ENCODE data around the gene FGR.

The FGR gene

GRCh38 chr1:27605796-27606707, 28.9 kb downstream of the FGR start:
- H3K36me3 ChIP-seq (ENCODE audit: control insufficient read depth, insufficient read depth, low read length): no peaks in the 10 kb centered on the region
- H3K27me3 ChIP-seq (ENCODE audit: control insufficient read depth, insufficient read depth, low read length): no peaks in the 10 kb centered on the region
- no peak overlapping the region for H3K9ac ChIP-seq (ENCODE audit: low read length)
- H3K4me3 ChIP-seq (ENCODE audit: low read length): no peak overlapping the region
- no peaks in the 10 kb centered on the region for H3K9me3 ChIP-seq (ENCODE audit: control insufficient read depth, low read length)
- H3K4me1 ChIP-seq (ENCODE audit: control insufficient read depth, insufficient read depth, low read length): peaks cover 28% of the 10 kb centered on the region

DNA sequence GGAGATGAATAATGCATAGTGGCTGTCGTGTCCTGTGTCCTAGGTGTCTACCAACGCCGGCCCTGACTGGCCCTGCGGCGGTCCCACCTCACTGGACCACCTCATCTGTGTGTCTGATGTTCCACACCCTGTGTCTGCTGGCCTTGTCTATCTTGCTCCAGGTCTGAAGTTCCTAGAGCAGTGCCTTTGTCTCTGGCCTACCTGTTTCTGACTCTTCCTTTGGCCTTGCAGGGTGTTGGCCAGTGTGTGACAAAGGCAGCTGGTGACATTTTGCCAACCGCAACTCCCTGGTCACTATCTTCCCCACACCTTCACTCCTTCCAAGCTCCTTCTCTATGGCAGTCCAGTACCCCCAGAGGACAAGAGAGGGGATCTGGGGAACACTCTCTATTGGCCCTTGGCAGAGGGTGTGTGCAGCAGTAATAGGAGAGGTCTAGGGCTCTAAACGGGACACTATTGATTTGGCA, 29.7 kb downstream of the FGR start:
- peaks cover 30% of the 10 kb centered on the region for H3K4me1 ChIP-seq (ENCODE audit: control insufficient read depth, insufficient read depth, low read length)
- no peak overlapping the region for H3K4me3 ChIP-seq (ENCODE audit: low read length)
- H3K27me3 ChIP-seq (ENCODE audit: control insufficient read depth, insufficient read depth, low read length): no peaks in the 10 kb centered on the region
- H3K9me3 ChIP-seq (ENCODE audit: control insufficient read depth, low read length): no peaks in the 10 kb centered on the region
- H3K9ac ChIP-seq (ENCODE audit: low read length): no peak overlapping the region
- H3K36me3 ChIP-seq (ENCODE audit: control insufficient read depth, insufficient read depth, low read length): no peaks in the 10 kb centered on the region

GRCh38 chr1:27604579-27605299, 30.2 kb downstream of the FGR start:
- H3K4me1 ChIP-seq (ENCODE audit: control insufficient read depth, insufficient read depth, low read length): peaks cover 36% of the 10 kb centered on the region

GRCh38 chr1:27603681-27604578, 31.1 kb downstream of the FGR start, which contains the start of gene AHDC1:
Gene AHDC1, minus strand, starts transcription at chr1:27604144. Its CDS starts 52,029 bp downstream, at chr1:27552115.
- Histone ChIP-seq H3K4me1 (ENCODE audit: control insufficient read depth, insufficient read depth, low read length) (peaks cover 44% of the 10 kb centered on the region), H3K9me3 (ENCODE audit: control insufficient read depth, low read length) (no peaks in the 10 kb centered on the region), H3K36me3 (ENCODE audit: control insufficient read depth, insufficient read depth, low read length) (no peaks in the 10 kb centered on the region), H3K27me3 (ENCODE audit: control insufficient read depth, insufficient read depth, low read length) (no peaks in the 10 kb centered on the region), H3K9ac (ENCODE audit: low read length) (peak within 1 kb of the TSS; percentile 82), H3K4me3 (ENCODE audit: low read length) (peak within 1 kb of the TSS; percentile 63)

More at GRCh38 chr1:27604579-27605299, 30.2 kb downstream of the FGR start:
- H3K9ac ChIP-seq (ENCODE audit: low read length): peak overlapping the region; percentile 82
- H3K4me3 ChIP-seq (ENCODE audit: low read length): no peak overlapping the region
- H3K36me3 ChIP-seq (ENCODE audit: control insufficient read depth, insufficient read depth, low read length): no peaks in the 10 kb centered on the region
- no peaks in the 10 kb centered on the region for H3K9me3 ChIP-seq (ENCODE audit: control insufficient read depth, low read length)
- no peaks in the 10 kb centered on the region for H3K27me3 ChIP-seq (ENCODE audit: control insufficient read depth, insufficient read depth, low read length)

- Histone ChIP-seq H3K27me3 (ENCODE audit: control insufficient read depth, insufficient read depth, low read length) (no peaks in the 10 kb centered on the region), H3K36me3 (ENCODE audit: control insufficient read depth, insufficient read depth, low read length) (no peaks in the 10 kb centered on the region), H3K4me1 (ENCODE audit: control insufficient read depth, insufficient read depth, low read length) (peaks cover 50% of the 10 kb centered on the region), H3K4me3 (ENCODE audit: low read length) (peak overlapping the region; percentile 63), H3K9me3 (ENCODE audit: control insufficient read depth, low read length) (no peaks in the 10 kb centered on the region), H3K9ac (ENCODE audit: low read length) (peak overlapping the region; percentile 82)
Observed at GRCh38 chr1:27603309-27603680, 31.7 kb downstream of the FGR start.

DNA sequence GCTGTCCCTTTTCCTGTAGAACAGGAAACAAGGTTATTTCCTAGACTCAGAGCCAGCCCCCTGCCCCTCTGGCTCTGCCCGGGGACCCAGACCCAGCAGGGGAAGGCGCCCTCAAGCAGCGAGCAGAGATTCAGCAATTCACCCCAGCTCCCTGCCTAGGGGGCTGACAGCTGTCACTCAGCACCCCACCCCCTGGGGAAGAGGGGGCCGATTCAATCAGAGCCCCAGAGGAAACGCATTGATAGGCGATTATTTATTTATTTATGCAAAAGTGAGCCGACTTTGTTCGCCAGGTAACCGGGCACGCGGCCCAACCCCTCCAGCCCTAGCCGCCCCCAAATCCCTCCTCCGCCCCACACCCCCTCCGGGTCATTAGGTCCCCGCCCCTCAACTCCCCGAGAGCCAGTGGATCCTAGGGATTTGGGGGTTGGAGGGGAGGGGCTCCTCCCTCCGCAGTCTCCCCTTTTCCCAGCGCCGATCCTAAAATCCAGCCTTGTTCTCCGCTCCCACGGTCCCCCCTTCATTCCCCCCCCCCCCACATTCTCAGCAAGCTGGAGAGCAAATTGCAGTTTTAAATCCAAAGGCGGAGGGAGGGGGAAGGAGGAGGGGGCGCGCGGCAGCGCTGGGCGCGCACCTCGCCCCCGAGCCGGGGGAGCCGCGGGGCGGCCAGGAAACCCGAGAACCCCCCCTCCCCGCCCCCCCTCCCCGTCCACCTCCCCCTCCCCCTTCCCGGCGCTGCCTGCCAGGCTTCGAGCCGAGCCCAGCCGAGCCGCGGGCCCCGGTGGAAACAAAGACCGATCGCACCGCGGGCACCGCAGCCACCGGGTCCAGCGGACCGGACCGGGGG, 32.3 kb downstream of the FGR start:
- H3K36me3 ChIP-seq (ENCODE audit: control insufficient read depth, insufficient read depth, low read length): no peaks in the 10 kb centered on the region
- peaks cover 56% of the 10 kb centered on the region for H3K4me1 ChIP-seq (ENCODE audit: control insufficient read depth, insufficient read depth, low read length)
- H3K9ac ChIP-seq (ENCODE audit: low read length): peak overlapping the region; percentile 82
- no peaks in the 10 kb centered on the region for H3K9me3 ChIP-seq (ENCODE audit: control insufficient read depth, low read length)
- peak overlapping the region; percentile 61 for H3K4me3 ChIP-seq (ENCODE audit: low read length)
- no peaks in the 10 kb centered on the region for H3K27me3 ChIP-seq (ENCODE audit: control insufficient read depth, insufficient read depth, low read length)

DNA sequence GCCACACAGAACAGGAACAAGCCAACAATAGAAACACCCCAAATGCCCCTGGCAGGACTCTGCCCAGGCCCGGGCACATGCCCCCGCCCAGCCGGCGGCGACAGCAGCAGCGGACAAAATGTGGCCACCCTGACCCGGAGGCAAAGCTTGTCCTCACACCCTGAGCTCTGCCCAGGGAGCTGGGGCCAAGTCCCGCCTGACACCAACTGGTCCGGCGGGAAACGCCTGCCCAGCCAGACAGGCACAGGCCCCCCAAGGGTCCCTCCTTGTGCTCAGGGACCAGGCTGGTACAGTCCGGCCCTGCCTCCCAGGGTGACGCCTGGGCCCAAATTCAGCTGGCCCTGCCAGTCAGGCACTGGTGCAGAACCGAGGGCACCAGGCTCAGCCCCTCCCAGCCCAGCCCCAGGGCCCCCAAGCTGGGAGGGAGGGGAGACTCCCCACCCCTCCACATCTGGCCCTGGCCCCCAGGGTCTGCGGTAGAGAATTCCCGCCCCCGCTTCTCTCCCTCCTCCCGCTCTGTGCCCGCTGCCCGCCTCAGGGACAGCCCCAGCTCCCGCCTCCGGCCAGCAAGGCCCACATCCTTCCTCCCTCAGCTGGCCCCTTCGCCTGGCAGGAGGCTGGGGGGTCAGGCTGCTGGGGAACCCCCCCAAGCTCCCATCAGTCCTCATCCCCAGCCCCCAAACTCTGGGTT, 33.1 kb downstream of the FGR start:
- peaks cover 57% of the 10 kb centered on the region for H3K4me1 ChIP-seq (ENCODE audit: control insufficient read depth, insufficient read depth, low read length)
- peak overlapping the region; percentile 61 for H3K4me3 ChIP-seq (ENCODE audit: low read length)
- H3K27me3 ChIP-seq (ENCODE audit: control insufficient read depth, insufficient read depth, low read length): no peaks in the 10 kb centered on the region
- H3K9ac ChIP-seq (ENCODE audit: low read length): peak overlapping the region; percentile 72
- H3K36me3 ChIP-seq (ENCODE audit: control insufficient read depth, insufficient read depth, low read length): no peaks in the 10 kb centered on the region
- no peaks in the 10 kb centered on the region for H3K9me3 ChIP-seq (ENCODE audit: control insufficient read depth, low read length)

DNA sequence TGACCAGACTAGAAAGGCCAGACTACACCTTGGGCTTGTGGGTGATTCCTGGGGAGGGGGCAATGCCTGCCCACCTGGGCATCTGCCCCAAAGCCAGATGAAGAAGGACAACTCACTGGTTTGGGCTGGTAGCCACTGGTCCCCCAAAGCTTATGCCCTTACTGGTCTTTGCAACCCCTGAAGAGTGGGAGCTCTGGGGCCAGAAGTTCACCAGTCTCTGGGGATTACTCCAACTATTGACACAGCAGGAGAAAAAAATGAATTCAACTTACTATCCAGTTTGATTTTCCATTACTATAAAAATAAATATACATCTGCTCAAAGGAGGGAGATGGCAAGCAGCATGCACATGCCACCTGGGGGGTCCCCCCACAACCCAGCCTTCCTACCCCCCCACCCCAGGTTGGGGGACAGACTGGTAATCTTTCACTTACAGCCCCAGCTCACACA, 33.6 kb downstream of the FGR start:
- H3K9ac ChIP-seq (ENCODE audit: low read length): peak overlapping the region; percentile 72
- H3K27me3 ChIP-seq (ENCODE audit: control insufficient read depth, insufficient read depth, low read length): no peaks in the 10 kb centered on the region
- H3K36me3 ChIP-seq (ENCODE audit: control insufficient read depth, insufficient read depth, low read length): no peaks in the 10 kb centered on the region
- no peaks in the 10 kb centered on the region for H3K9me3 ChIP-seq (ENCODE audit: control insufficient read depth, low read length)
- H3K4me3 ChIP-seq (ENCODE audit: low read length): no peak overlapping the region
- H3K4me1 ChIP-seq (ENCODE audit: control insufficient read depth, insufficient read depth, low read length): peaks cover 57% of the 10 kb centered on the region

- peaks cover 55% of the 10 kb centered on the region for H3K4me1 ChIP-seq (ENCODE audit: control insufficient read depth, insufficient read depth, low read length)
- H3K9me3 ChIP-seq (ENCODE audit: control insufficient read depth, low read length): no peaks in the 10 kb centered on the region
- no peaks in the 10 kb centered on the region for H3K27me3 ChIP-seq (ENCODE audit: control insufficient read depth, insufficient read depth, low read length)
- H3K9ac ChIP-seq (ENCODE audit: low read length): no peak overlapping the region
- no peak overlapping the region for H3K4me3 ChIP-seq (ENCODE audit: low read length)
- no peaks in the 10 kb centered on the region for H3K36me3 ChIP-seq (ENCODE audit: control insufficient read depth, insufficient read depth, low read length)
Observed at GRCh38 chr1:27600498-27601175, 34.3 kb downstream of the FGR start.

Measured in mucosa of stomach (tissue), 1 donor.